SK-N-SH treated with all-trans-retinoic acid at 6 μM for 48 hours (cell line): ENCODE results near the gene TXLNB.

Experiments
- ATAC-seq: fragments of 200-7000 bp; cut with Tn5 transposase; 3 replicates; pipeline ENCODE4 v1.9.1; 2020; ENCODE audit warnings: mild to moderate bottlenecking, moderate library complexity
- ARNTL ChIP-seq: fragments of 450-650 bp; formaldehyde crosslinking; IDR thresholded peaks from 2 replicates; pipeline ENCODE4 v1.5.0; 2020; ENCODE audit warnings: low read depth, mild to moderate bottlenecking, moderate library complexity, borderline replicate concordance
- BACH2 ChIP-seq: fragments of 250-450 bp; sonication (Bioruptor Pico); IDR thresholded peaks from 2 replicates; pipeline ENCODE4 v1.9.0; 2021; ENCODE audit warnings: mild to moderate bottlenecking, borderline replicate concordance
- CSDC2 ChIP-seq: fragments of 250-450 bp; sonication (Bioruptor Pico); IDR thresholded peaks from 2 replicates; pipeline ENCODE4 v1.5.0; 2020; ENCODE audit warnings: mild to moderate bottlenecking, moderate library complexity
- ESRRG ChIP-seq: fragments of 250-450 bp; sonication (Bioruptor Pico); IDR thresholded peaks from 2 replicates; pipeline ENCODE4 v1.6.1; 2021; ENCODE audit warnings: mild to moderate bottlenecking
- ISL1 ChIP-seq: fragments of 250-450 bp; sonication (Bioruptor Pico); IDR thresholded peaks from 2 replicates; pipeline ENCODE4 v2.1.2; 2022; ENCODE audit warnings: mild to moderate bottlenecking, moderate library complexity
- OSR1 ChIP-seq: fragments of 250-450 bp; sonication (Bioruptor Pico); IDR thresholded peaks from 2 replicates; pipeline ENCODE4 v1.8.0; 2022; ENCODE audit warnings: moderate library complexity, mild to moderate bottlenecking, inconsistent platforms
- PPARA ChIP-seq: fragments of 250-450 bp; sonication (Bioruptor Pico); IDR thresholded peaks from 2 replicates; pipeline ENCODE4 v1.5.0; 2020; ENCODE audit warnings: mild to moderate bottlenecking, borderline replicate concordance
- RARB ChIP-seq: fragments of 250-450 bp; sonication (Bioruptor Pico); IDR thresholded peaks from 2 replicates; pipeline ENCODE4 v1.8.0; 2021; ENCODE audit warnings: mild to moderate bottlenecking, moderate library complexity
- SNAI2 ChIP-seq: fragments of 250-450 bp; sonication (Bioruptor Pico); IDR thresholded peaks from 2 replicates; pipeline ENCODE4 v1.5.0; 2020; ENCODE audit warnings: mild to moderate bottlenecking, moderate library complexity
- TCF4 ChIP-seq: fragments of 250-450 bp; sonication (Bioruptor Pico); IDR thresholded peaks from 2 replicates; pipeline ENCODE4 v1.8.0; 2021; ENCODE audit warnings: mild to moderate bottlenecking, moderate library complexity, borderline replicate concordance
- TOX ChIP-seq: fragments of 250-450 bp; sonication (Bioruptor Pico); IDR thresholded peaks from 2 replicates; pipeline ENCODE4 v1.8.0; 2021; ENCODE audit warnings: mild to moderate bottlenecking, moderate library complexity, borderline replicate concordance
- ZC3H10 ChIP-seq: fragments of 250-450 bp; sonication (Bioruptor Pico); IDR thresholded peaks from 2 replicates; pipeline ENCODE4 v1.5.1; 2021; ENCODE audit warnings: mild to moderate bottlenecking, moderate library complexity
- ZFP30 ChIP-seq: fragments of 450-650 bp; formaldehyde crosslinking; IDR thresholded peaks from 2 replicates; pipeline ENCODE4 v1.5.0; 2022; ENCODE audit warnings: mild to moderate bottlenecking, moderate library complexity
- ZNF565 ChIP-seq: fragments of 450-650 bp; formaldehyde crosslinking; conservative IDR thresholded peaks from 2 replicates; pipeline ENCODE4 v1.5.0; 2020; ENCODE audit warnings: low read depth, mild to moderate bottlenecking, moderate library complexity
- ZNF70 ChIP-seq: fragments of 450-650 bp; formaldehyde crosslinking; IDR thresholded peaks from 2 replicates; pipeline ENCODE4 v1.5.0; 2020; ENCODE audit warnings: mild to moderate bottlenecking, moderate library complexity
- ZNF8 ChIP-seq: fragments of 450-650 bp; formaldehyde crosslinking; IDR thresholded peaks from 2 replicates; pipeline ENCODE4 v1.5.0; 2020; ENCODE audit warnings: mild to moderate bottlenecking, moderate library complexity
- TF ChIP-seq, protein P1 (sequence below): fragments of 250-450 bp; sonication (Bioruptor Pico); IDR thresholded peaks from 2 replicates; pipeline ENCODE4 v1.5.1; 2020; ENCODE audit warnings: low read depth, mild to moderate bottlenecking, moderate library complexity
- TF ChIP-seq, protein P2 (sequence below): fragments of 250-450 bp; sonication (Bioruptor Pico); IDR thresholded peaks from 2 replicates; pipeline ENCODE4 v1.5.0; 2020; ENCODE audit warnings: mild to moderate bottlenecking, moderate library complexity
- TF ChIP-seq, protein P3 (sequence below): fragments of 250-450 bp; sonication (Bioruptor Pico); IDR thresholded peaks from 2 replicates; pipeline ENCODE4 v1.8.0; 2020; ENCODE audit warnings: mild to moderate bottlenecking, moderate library complexity, borderline replicate concordance
- TF ChIP-seq, protein P4 (sequence below): fragments of 250-450 bp; sonication (Bioruptor Pico); IDR thresholded peaks from 2 replicates; pipeline ENCODE4 v1.8.0; 2021; ENCODE audit warnings: low read depth, mild to moderate bottlenecking, moderate library complexity, borderline replicate concordance
- TF ChIP-seq, protein P5 (sequence below): fragments of 250-450 bp; sonication (Bioruptor Pico); IDR thresholded peaks from 2 replicates; pipeline ENCODE4 v1.5.1; 2021; ENCODE audit warnings: mild to moderate bottlenecking, moderate library complexity

Gene TXLNB

DNA sequence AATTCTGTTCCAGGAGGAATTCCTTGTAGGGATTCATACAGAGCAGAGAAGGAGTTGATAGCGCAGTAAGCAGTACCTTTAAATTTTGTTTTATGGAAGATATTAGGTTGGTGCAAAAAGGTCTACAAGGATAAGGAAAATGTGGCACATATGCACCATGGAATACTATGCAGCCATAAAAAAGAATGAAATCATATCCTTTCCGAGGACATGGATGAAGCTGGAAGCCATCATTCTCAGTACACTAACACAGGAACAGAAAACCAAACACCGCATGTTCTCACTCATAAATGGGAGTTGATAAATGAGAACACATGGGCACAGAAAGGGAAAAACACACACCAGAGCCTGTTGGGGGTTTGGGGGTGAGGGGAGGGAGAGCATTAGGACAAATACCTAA is 37.4 kb upstream of the TXLNB start:
- no peak for ATAC-seq
- TF ChIP-seq PPARA (no peak), ZC3H10 (no peak), ARNTL (CRISPR knock-in tag) (no peak), TCF4 (CRISPR knock-in tag) (no peak), ESRRG (CRISPR knock-in tag) (no peak), BACH2 (CRISPR knock-in tag) (no peak), RARB (CRISPR knock-in tag) (no peak), SNAI2 (CRISPR knock-in tag) (no peak), ISL1 (CRISPR knock-in tag) (no peak), TOX (CRISPR knock-in tag) (no peak)
- TF ChIP-seq, protein P1, sequence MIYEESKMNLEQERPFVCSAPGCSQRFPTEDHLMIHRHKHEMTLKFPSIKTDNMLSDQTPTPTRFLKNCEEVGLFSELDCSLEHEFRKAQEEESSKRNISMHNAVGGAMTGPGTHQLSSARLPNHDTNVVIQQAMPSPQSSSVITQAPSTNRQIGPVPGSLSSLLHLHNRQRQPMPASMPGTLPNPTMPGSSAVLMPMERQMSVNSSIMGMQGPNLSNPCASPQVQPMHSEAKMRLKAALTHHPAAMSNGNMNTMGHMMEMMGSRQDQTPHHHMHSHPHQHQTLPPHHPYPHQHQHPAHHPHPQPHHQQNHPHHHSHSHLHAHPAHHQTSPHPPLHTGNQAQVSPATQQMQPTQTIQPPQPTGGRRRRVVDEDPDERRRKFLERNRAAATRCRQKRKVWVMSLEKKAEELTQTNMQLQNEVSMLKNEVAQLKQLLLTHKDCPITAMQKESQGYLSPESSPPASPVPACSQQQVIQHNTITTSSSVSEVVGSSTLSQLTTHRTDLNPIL (CRISPR knock-in tag) = no peak

DNA sequence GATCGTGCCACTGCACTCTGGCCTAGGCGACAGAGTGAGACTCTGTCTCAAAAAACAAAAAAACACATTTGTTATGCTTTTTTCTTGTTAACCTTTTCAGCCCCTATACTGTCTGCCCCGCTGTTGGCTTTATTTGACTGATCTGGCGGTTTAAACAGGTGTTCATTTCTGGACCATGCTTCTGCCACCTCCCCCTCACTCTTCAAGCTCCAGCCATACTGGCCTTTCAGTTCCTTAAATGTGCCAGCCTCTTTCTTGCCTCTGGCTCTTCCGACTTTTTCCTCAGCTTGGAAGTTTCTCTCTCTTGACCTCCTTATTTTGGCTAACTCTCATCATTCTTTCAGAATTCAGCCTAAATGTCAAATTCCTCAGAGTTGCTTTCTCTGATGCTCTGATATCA is 35.2 kb upstream of the TXLNB start:
- no peak for TF ChIP-seq RARB (CRISPR knock-in tag)
- TF ChIP-seq ESRRG (CRISPR knock-in tag) = no peak
- TF ChIP-seq SNAI2 (CRISPR knock-in tag) = no peak
- no peak for TF ChIP-seq ZFP30 (CRISPR knock-in tag)
- TF ChIP-seq, protein P2, sequence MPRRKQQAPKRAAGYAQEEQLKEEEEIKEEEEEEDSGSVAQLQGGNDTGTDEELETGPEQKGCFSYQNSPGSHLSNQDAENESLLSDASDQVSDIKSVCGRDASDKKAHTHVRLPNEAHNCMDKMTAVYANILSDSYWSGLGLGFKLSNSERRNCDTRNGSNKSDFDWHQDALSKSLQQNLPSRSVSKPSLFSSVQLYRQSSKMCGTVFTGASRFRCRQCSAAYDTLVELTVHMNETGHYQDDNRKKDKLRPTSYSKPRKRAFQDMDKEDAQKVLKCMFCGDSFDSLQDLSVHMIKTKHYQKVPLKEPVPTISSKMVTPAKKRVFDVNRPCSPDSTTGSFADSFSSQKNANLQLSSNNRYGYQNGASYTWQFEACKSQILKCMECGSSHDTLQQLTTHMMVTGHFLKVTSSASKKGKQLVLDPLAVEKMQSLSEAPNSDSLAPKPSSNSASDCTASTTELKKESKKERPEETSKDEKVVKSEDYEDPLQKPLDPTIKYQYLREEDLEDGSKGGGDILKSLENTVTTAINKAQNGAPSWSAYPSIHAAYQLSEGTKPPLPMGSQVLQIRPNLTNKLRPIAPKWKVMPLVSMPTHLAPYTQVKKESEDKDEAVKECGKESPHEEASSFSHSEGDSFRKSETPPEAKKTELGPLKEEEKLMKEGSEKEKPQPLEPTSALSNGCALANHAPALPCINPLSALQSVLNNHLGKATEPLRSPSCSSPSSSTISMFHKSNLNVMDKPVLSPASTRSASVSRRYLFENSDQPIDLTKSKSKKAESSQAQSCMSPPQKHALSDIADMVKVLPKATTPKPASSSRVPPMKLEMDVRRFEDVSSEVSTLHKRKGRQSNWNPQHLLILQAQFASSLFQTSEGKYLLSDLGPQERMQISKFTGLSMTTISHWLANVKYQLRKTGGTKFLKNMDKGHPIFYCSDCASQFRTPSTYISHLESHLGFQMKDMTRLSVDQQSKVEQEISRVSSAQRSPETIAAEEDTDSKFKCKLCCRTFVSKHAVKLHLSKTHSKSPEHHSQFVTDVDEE (CRISPR knock-in tag) = no peak
- TF ChIP-seq CSDC2 (CRISPR knock-in tag) = no peak
- no peak for TF ChIP-seq BACH2 (CRISPR knock-in tag)
- TF ChIP-seq, protein P3, sequence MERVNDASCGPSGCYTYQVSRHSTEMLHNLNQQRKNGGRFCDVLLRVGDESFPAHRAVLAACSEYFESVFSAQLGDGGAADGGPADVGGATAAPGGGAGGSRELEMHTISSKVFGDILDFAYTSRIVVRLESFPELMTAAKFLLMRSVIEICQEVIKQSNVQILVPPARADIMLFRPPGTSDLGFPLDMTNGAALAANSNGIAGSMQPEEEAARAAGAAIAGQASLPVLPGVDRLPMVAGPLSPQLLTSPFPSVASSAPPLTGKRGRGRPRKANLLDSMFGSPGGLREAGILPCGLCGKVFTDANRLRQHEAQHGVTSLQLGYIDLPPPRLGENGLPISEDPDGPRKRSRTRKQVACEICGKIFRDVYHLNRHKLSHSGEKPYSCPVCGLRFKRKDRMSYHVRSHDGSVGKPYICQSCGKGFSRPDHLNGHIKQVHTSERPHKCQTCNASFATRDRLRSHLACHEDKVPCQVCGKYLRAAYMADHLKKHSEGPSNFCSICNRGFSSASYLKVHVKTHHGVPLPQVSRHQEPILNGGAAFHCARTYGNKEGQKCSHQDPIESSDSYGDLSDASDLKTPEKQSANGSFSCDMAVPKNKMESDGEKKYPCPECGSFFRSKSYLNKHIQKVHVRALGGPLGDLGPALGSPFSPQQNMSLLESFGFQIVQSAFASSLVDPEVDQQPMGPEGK = no peak
- ATAC-seq = no peak

DNA sequence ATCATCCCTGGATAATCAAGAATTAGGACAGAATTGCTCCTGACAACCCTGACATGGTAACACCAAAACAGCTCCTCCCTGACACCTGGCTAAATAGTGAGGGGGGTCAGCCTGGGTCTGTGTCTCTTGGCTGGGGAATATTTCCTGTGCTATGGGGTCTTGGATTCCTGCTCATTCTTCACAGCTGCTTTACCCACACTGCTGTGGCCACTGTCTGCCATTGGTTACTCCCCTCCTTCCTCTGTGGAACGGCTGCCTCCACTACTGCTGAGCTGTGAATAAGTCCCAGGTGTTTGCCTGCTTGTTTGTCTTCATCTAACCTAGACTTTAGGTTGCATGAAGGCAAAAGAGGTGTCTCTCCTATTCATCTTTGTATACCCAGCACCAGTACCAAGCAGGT is 33.9 kb upstream of the TXLNB start:
- no peak for ATAC-seq
- TF ChIP-seq ZNF70 (CRISPR knock-in tag) = no peak
- TF ChIP-seq ZNF8 (CRISPR knock-in tag) = no peak
- TF ChIP-seq ZNF565 (CRISPR knock-in tag) = no peak
- no peak for TF ChIP-seq RARB (CRISPR knock-in tag)
- TF ChIP-seq TOX (CRISPR knock-in tag) = no peak
- TF ChIP-seq ISL1 (CRISPR knock-in tag) = no peak
- TF ChIP-seq ZC3H10 = no peak
- no peak for TF ChIP-seq BACH2 (CRISPR knock-in tag)
- TF ChIP-seq, protein P1 (CRISPR knock-in tag) = no peak
- TF ChIP-seq OSR1 (CRISPR knock-in tag) = no peak
- TF ChIP-seq ESRRG (CRISPR knock-in tag) = no peak

DNA sequence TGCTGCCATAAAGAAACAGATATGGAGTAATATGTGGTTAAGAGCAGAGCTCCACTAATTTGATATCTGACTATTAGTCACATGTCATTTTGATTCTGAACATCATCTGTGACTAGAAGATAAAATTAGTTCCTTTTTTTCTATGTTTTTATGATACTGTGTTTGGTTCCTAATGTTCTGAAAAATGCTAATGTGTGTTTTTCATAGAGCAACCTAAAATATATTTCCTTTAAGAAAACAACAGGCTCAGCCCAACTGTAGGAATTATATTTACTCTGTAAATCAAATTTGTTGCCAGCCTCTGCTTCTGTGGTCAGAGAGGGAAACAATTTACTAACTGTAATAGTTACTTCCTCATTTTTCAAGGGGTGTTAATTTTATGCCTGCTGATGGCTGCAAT is 33.3 kb upstream of the TXLNB start:
- no peak for ATAC-seq
- TF ChIP-seq, protein P3 = no peak
- TF ChIP-seq, protein P4, sequence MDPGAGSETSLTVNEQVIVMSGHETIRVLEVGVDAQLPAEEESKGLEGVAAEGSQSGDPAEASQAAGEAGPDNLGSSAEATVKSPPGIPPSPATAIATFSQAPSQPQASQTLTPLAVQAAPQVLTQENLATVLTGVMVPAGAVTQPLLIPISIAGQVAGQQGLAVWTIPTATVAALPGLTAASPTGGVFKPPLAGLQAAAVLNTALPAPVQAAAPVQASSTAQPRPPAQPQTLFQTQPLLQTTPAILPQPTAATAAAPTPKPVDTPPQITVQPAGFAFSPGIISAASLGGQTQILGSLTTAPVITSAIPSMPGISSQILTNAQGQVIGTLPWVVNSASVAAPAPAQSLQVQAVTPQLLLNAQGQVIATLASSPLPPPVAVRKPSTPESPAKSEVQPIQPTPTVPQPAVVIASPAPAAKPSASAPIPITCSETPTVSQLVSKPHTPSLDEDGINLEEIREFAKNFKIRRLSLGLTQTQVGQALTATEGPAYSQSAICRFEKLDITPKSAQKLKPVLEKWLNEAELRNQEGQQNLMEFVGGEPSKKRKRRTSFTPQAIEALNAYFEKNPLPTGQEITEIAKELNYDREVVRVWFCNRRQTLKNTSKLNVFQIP = no peak
- TF ChIP-seq, protein P2 (CRISPR knock-in tag) = no peak
- no peak for TF ChIP-seq SNAI2 (CRISPR knock-in tag)
- TF ChIP-seq, protein P5, sequence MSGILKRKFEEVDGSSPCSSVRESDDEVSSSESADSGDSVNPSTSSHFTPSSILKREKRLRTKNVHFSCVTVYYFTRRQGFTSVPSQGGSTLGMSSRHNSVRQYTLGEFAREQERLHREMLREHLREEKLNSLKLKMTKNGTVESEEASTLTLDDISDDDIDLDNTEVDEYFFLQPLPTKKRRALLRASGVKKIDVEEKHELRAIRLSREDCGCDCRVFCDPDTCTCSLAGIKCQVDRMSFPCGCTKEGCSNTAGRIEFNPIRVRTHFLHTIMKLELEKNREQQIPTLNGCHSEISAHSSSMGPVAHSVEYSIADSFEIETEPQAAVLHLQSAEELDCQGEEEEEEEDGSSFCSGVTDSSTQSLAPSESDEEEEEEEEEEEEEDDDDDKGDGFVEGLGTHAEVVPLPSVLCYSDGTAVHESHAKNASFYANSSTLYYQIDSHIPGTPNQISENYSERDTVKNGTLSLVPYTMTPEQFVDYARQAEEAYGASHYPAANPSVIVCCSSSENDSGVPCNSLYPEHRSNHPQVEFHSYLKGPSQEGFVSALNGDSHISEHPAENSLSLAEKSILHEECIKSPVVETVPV (CRISPR knock-in tag) = no peak
